Fibroblast of lung (primary cell): ENCODE data around the gene CTSC.

Experiments
- EZH2 ChIP-seq: IDR thresholded peaks from 2 replicates; pipeline ENCODE4 v1.5.1; 2012; ENCODE audit warnings: low read length, control low read depth, mild to moderate bottlenecking; ENCODE audit errors: missing control alignments
- TF ChIP-seq, protein P1 (sequence below), 2 donors: IDR thresholded peaks in 1 of 2; conservative IDR thresholded peaks in 1 of 2; 1 replicate in 1 of 2; 2 replicates in 1 of 2; pipeline ENCODE4 v1.5.1; 2011 to 2012; ENCODE audit warnings: low read length in 2 of 2, control low read depth in 1 of 2, inconsistent platforms in 1 of 2, low read depth in 1 of 2, mild to moderate bottlenecking in 1 of 2

DNA sequence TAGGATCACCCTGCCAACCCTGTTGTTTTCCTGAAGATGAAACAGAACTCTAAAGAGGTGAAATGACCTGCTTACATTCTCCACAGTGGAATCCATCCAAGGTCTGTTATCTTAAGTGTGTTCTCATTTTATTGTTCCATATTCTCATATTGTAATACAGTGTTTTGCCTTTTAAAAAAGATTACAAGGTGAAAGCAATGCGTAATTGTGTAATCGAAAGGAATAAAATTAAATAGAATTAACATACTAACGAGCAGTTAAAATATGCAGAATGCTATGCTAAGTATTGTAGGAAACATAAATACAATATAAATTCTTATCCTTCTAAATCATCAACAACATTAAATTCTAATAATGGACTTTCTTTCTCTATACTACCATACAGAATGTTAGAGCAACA lies 41.6 kb upstream of the CTSC start:
- TF ChIP-seq EZH2: no peak
- TF ChIP-seq, protein P1, sequence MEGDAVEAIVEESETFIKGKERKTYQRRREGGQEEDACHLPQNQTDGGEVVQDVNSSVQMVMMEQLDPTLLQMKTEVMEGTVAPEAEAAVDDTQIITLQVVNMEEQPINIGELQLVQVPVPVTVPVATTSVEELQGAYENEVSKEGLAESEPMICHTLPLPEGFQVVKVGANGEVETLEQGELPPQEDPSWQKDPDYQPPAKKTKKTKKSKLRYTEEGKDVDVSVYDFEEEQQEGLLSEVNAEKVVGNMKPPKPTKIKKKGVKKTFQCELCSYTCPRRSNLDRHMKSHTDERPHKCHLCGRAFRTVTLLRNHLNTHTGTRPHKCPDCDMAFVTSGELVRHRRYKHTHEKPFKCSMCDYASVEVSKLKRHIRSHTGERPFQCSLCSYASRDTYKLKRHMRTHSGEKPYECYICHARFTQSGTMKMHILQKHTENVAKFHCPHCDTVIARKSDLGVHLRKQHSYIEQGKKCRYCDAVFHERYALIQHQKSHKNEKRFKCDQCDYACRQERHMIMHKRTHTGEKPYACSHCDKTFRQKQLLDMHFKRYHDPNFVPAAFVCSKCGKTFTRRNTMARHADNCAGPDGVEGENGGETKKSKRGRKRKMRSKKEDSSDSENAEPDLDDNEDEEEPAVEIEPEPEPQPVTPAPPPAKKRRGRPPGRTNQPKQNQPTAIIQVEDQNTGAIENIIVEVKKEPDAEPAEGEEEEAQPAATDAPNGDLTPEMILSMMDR (conservative IDR thresholded peaks at IDR 0.05 in 1 of 2, IDR thresholded peaks at IDR 0.05 in 1 of 2; ENCODE audit: low read depth in 1 of 2, low read length in 2 of 2): no peak
